Pancreas (tissue), 10 donors: ENCODE results near the gene DIAPH3. TPM values are rescaled to one million over a fixed set of nuclear protein-coding genes. Genes with fewer than 3 reads are reported as not detected.

Source experiments
- ATAC-seq, 4 donors: fragments of 200-7000 bp; cut with Tn5 transposase; one replicate each; pipeline versions ENCODE4 v1.8.0 to v1.9.1; 2020; ENCODE audit warnings: mild to moderate bottlenecking in 4 of 4, moderate library complexity in 4 of 4
- DNase-seq, 6 donors: peaks; one replicate each; pipeline ENCODE4 v3.0.0-alpha.2; 2020
- FAIRE-seq: peaks from 2 replicates; lab custom pipeline; 2012; peaks lifted over from hg19 to GRCh38; lab: Jason Lieb, UNC
- H3K27ac ChIP-seq, 4 donors: fragments of 200-600 bp; sonication (generic); 1 replicate in 3 of 4; 2 replicates in 1 of 4; pipeline versions ENCODE4 v1.5.0 to v1.8.0; 2020
- H3K27me3 ChIP-seq, 4 donors: fragments of 200-600 bp; one replicate each; pipeline ENCODE4 v1.8.0; 2021
- H3K36me3 ChIP-seq, 3 donors: fragments of 200-600 bp; sonication (generic) in 1 of 3; one replicate each; pipeline versions ENCODE4 v1.5.0 to v1.8.0; 2020 to 2021
- H3K4me1 ChIP-seq, 3 donors: fragments of 200-600 bp; one replicate each; pipeline ENCODE4 v1.8.0; 2021
- H3K4me3 ChIP-seq, 4 donors: fragments of 200-600 bp; sonication (generic) in 2 of 4; one replicate each; pipeline versions ENCODE4 v1.5.0 to v1.8.0; 2020 to 2021
- H3K9me3 ChIP-seq, 4 donors: fragments of 200-600 bp; one replicate each; pipeline ENCODE4 v1.8.0; 2021
- WGBS, 2 donors: extraction: QIAGEN DNeasy Blood & Tissue Kit; methylation state at CpG; one replicate each; pipeline ENCODE4 v1.1.7; 2013; 5-methylcytosine and 5-hydroxymethylcytosine counted together
- intact Hi-C, 3 donors: fragments of 100-400 bp; cut with DNase I; formaldehyde crosslinking; loops; one replicate each; pipeline versions ENCODE4 v1.11.1 to v1.14.2; 2022
- polyA plus RNA-seq, 2 donors: library from polyadenylated mRNA; stranded (reverse); fragments of 200-250 nt; gene quantifications; one replicate each; pipeline ENCODE4 v1.2.3, GENCODE V29; 2013
- total RNA-seq, 6 donors: library from RNA; stranded (reverse); fragmentation: NEBNext Ultra II Directional in 4 of 6; extraction: Animal tissue kit (Norgen Biotek cat#: 25700) in 4 of 6; gene quantifications; one replicate each; pipeline versions ENCODE4 v1.2.1 to v1.2.4, GENCODE V29; 2021 to 2023
- TF ChIP-seq, protein P1 (sequence below), 4 donors: fragments of 200-600 bp; sonication (generic) in 3 of 4; IDR thresholded peaks; one replicate each; pipeline versions ENCODE4 v1.5.0 to v1.8.0; 2021; ENCODE audit warnings: antibody characterized with exemption in 4 of 4
- donor health status: healthy with polysubstance abuse.
- donor health status: DM: no; HTN: no; CAD: no; lungs with moderate emphysema.
- donor health status: DM: no; HTN: no; CAD: no.
- donor health status: control.
- donor health status: control.
- donor health status: Bipolar disorder and iron deficiency.
- donor health status: DM: yes; HTN: yes; CAD: no.
- donor health status: DM: no; HTN: no; CAD: no.
- donor health status: DM: no; HTN: no; CAD: no.
- donor health status: DM: yes; HTN: yes; CAD: no.

Gene DIAPH3
- total and polyA plus RNA-seq, 8 donors, result 0.12 to 1.3 (median 0.42) TPM; not detected in 1

DNA sequence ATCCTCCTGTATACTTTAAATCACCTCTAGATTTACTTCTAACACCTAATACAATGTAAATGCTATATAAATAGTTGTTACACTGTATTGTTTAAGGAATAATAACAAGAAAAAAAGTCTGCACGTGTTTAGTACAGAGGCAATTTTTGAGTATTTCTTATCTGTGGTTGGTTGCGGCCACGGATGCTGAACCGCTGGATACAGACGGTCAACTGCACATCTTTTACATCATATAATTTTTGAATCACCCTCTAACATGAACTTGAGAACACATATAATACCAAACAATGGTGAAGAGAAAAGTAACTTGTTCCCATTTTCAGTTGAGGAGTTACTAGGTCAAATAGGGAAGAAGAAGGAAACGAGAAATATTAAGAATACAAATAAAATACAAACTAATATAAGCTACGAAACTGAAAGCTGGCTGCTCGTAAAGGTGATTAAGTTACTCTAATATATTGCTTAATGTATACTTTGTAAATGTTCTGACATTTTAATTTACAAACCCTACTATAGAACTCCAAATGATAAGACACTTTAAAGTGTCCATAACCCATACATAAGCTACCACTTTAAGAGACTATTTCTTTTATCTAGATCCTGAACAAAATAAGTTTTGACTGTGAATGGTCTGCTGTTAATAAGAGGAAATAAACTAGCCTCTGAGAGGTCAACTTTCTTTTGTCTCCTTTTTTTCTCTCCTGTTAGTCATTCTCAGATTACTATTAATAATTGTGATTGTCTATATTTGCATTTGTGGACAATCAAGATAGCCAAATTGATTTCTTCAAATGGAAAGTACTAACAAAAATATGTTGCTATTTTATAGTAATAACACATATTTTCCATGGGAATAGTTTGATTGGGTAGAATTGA, 457.4 kb downstream of the DIAPH3 start:
- 91 to 95% methylated on average over 8 of the region's 8 CpGs for WGBS, 2 donors
- Histone ChIP-seq H3K36me3 (no peaks in the 10 kb centered on the region), H3K27me3 (no peaks in the 10 kb centered on the region), H3K4me1 (no peaks in the 10 kb centered on the region), H3K9me3 (no peaks in the 10 kb centered on the region), H3K4me3 (no peak overlapping the region), H3K27ac (no peak overlapping the region)
- ATAC-seq (no peak), FAIRE-seq (no peak), DNase-seq (no peak)
- intact Hi-C loops, result no loop called here
- TF ChIP-seq, protein P1, sequence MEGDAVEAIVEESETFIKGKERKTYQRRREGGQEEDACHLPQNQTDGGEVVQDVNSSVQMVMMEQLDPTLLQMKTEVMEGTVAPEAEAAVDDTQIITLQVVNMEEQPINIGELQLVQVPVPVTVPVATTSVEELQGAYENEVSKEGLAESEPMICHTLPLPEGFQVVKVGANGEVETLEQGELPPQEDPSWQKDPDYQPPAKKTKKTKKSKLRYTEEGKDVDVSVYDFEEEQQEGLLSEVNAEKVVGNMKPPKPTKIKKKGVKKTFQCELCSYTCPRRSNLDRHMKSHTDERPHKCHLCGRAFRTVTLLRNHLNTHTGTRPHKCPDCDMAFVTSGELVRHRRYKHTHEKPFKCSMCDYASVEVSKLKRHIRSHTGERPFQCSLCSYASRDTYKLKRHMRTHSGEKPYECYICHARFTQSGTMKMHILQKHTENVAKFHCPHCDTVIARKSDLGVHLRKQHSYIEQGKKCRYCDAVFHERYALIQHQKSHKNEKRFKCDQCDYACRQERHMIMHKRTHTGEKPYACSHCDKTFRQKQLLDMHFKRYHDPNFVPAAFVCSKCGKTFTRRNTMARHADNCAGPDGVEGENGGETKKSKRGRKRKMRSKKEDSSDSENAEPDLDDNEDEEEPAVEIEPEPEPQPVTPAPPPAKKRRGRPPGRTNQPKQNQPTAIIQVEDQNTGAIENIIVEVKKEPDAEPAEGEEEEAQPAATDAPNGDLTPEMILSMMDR (IDR thresholded peaks at IDR 0.05), result no peak

DNA sequence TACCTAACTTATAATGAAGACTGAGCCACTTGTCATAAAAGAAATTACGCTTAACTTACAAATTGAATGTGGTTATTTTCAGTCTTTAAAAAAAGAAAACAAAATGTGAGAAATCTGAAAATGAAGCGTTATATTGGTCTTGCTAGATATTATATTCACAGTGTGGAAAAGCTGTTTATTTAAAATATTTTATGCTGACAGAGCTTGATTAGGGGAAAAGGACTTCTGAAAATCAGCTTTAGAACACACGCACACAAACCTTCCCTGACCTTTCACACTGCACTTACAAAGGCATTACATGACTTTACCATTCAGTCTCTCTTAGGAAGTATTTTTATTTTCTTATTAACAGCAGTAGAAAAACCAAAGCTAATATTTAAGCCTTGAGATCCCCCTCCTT, 461.5 kb downstream of the DIAPH3 start:
- Histone ChIP-seq H3K36me3 (no peaks in the 10 kb centered on the region), H3K27ac (no peak overlapping the region), H3K4me3 (no peak overlapping the region), H3K27me3 (no peaks in the 10 kb centered on the region), H3K9me3 (no peaks in the 10 kb centered on the region), H3K4me1 (no peaks in the 10 kb centered on the region)
- no peak for ATAC-seq
- no peak for FAIRE-seq
- TF ChIP-seq, protein P1 (IDR thresholded peaks at IDR 0.05), result no peak
- 91 to 92% methylated on average over 3 of the region's 3 CpGs for WGBS, 2 donors
- DNase-seq, result no peak
- intact Hi-C loops, result no loop called here

DNA sequence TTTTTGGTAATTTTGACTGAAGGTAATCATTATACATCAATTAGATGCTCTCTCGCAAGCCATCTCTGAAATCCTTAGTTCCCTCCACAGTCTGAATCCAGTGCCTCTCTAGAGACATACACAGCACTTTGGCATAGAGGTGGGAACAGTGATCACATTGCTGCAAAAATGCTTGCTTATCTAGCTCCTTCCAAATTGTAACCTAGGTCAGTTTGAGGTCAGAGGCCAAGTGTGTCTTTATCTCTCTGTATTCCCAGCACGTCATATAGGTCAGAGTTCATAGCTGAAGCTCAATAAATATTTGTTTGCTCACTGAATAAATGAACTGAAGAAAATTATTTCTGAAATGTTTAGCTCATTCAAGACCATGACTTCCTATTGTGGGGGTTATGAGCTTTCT, 462.5 kb downstream of the DIAPH3 start:
- intact Hi-C loops, result no loop called here
- DNase-seq (no peak), FAIRE-seq (no peak), ATAC-seq (no peak)
- TF ChIP-seq, protein P1 (IDR thresholded peaks at IDR 0.05), result no peak
- WGBS, 2 donors, result 54 to 56% methylated on average over 2 of the region's 2 CpGs
- no peak overlapping the region for H3K4me3 ChIP-seq
- H3K9me3 ChIP-seq, result no peaks in the 10 kb centered on the region
- H3K4me1 ChIP-seq, result no peaks in the 10 kb centered on the region
- H3K27ac ChIP-seq, result no peak overlapping the region
- H3K36me3 ChIP-seq, result no peaks in the 10 kb centered on the region
- no peaks in the 10 kb centered on the region for H3K27me3 ChIP-seq

DNA sequence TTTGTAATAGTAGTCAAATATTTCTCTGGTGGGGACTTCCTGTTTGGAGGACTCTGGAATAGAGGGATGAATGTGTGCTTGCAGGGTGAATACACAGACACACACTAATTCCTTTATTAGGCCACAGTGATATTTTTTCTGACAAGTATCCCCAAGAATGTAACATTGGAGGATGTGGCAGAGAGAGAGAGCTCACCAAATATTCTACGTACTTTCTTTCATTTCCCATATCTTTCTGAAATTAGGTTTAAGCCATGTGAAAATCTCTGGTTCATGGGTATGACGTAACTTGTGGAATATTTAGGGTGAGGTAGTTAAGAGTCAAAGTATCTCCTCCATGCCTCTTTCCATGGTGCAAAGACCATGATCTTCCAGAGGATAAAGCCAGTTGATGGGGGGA, 463.4 kb downstream of the DIAPH3 start:
- intact Hi-C loops, result no loop called here
- no peak for FAIRE-seq
- no peaks in the 10 kb centered on the region for H3K9me3 ChIP-seq
- WGBS, 2 donors, result 90 to 95% methylated on average over 2 of the region's 2 CpGs
- no peak for ATAC-seq
- TF ChIP-seq, protein P1 (IDR thresholded peaks at IDR 0.05), result no peak
- H3K27ac ChIP-seq, result no peak overlapping the region
- no peak for DNase-seq
- no peaks in the 10 kb centered on the region for H3K4me1 ChIP-seq
- no peaks in the 10 kb centered on the region for H3K27me3 ChIP-seq
- H3K36me3 ChIP-seq, result no peaks in the 10 kb centered on the region
- H3K4me3 ChIP-seq, result no peak overlapping the region

DNA sequence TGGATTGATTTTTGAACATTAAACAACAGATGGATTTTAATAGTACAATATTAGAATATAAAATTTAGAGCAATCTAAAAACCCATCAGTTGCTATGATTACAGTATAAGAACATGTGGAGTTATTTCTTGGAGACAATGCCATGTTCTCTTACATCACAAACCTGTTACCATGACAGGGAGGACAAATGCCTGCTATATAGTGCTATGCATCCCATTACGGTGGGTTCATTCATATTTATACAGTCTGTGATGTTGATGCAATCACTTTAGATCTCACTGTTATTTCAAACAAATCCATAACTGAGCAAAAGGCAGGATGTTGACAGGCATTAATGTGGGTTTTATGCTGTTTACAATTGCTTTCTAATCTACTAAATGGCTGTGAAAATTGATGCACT, 467.5 kb downstream of the DIAPH3 start:
- Histone ChIP-seq H3K27ac (no peak overlapping the region), H3K4me3 (no peak overlapping the region), H3K4me1 (no peaks in the 10 kb centered on the region), H3K27me3 (no peaks in the 10 kb centered on the region), H3K9me3 (no peaks in the 10 kb centered on the region), H3K36me3 (no peaks in the 10 kb centered on the region)
- TF ChIP-seq, protein P1 (IDR thresholded peaks at IDR 0.05), result no peak
- 89 to 94% methylated on average over 1 of the region's 1 CpG for WGBS, 2 donors
- DNase-seq (no peak), FAIRE-seq (no peak), ATAC-seq (no peak)
- intact Hi-C loops, result loop anchor here in 1 of 3 donors (10.0 kb wide), 1 partner anchor 639 kb away; no protein-coding TSS in a partner anchor
